HepG2 (cell line): ENCODE results near the gene MTR. TPM values are rescaled to one million over a fixed set of nuclear protein-coding genes. Genes with fewer than 3 reads are reported as not detected.
A peak's percentile ranks its signal among the peaks of the same experiment; 100 is the strongest.

Source experiments
- AHR ChIP-seq: IDR thresholded peaks from 2 replicates; pipeline ENCODE4 v1.6.1; 2018; ENCODE audit warnings: missing genetic modification reagents, missing compliant biosample characterization
- BCL6 ChIP-seq: IDR thresholded peaks from 2 replicates; pipeline ENCODE4 v1.6.1; 2016; ENCODE audit warnings: missing genetic modification reagents, missing compliant biosample characterization
- HMGA1 ChIP-seq: sonication (generic); formaldehyde crosslinking; conservative IDR thresholded peaks from 2 replicates; pipeline ENCODE4 v1.4.0; 2020; ENCODE audit warnings: missing genetic modification reagents
- MBD4 ChIP-seq: IDR thresholded peaks from 2 replicates; pipeline ENCODE4 v1.6.1; 2012; ENCODE audit warnings: low read length, inconsistent platforms, borderline replicate concordance
- TCF12 ChIP-seq, 2 experiments: fragments of 450-650 bp in 1 of 2; sonication (generic) in 1 of 2; formaldehyde crosslinking in 1 of 2; IDR thresholded peaks; 2 replicates each; pipeline versions ENCODE4 v1.6.1 to v1.8.0; 2017 to 2022; ENCODE audit warnings: antibody characterized with exemption in 1 of 2, mild to moderate bottlenecking in 1 of 2, missing genetic modification reagents in 1 of 2, moderate library complexity in 1 of 2
- ZFX ChIP-seq: sonication (generic); formaldehyde crosslinking; IDR thresholded peaks from 2 replicates; pipeline ENCODE4 v1.4.0; 2020; ENCODE audit warnings: mild to moderate bottlenecking, low read depth, missing genetic modification reagents, moderate library complexity
- ZNF264 ChIP-seq: sonication (generic); formaldehyde crosslinking; IDR thresholded peaks from 2 replicates; pipeline ENCODE4 v1.4.0; 2020; ENCODE audit warnings: missing genetic modification reagents
- ZNF292 ChIP-seq: sonication (generic); formaldehyde crosslinking; IDR thresholded peaks from 2 replicates; pipeline ENCODE4 v1.8.1; 2022; ENCODE audit warnings: mild to moderate bottlenecking, low read depth, missing genetic modification reagents, borderline replicate concordance
- ZNF605 ChIP-seq: sonication (generic); formaldehyde crosslinking; IDR thresholded peaks from 2 replicates; pipeline ENCODE4 v1.8.0; 2022; ENCODE audit warnings: mild to moderate bottlenecking, missing genetic modification reagents
- ZNF615 ChIP-seq: sonication (generic); formaldehyde crosslinking; IDR thresholded peaks from 2 replicates; pipeline ENCODE4 v1.5.0; 2020; ENCODE audit warnings: mild to moderate bottlenecking, missing genetic modification reagents, borderline replicate concordance
- ZNF644 ChIP-seq: IDR thresholded peaks from 2 replicates; pipeline ENCODE4 v1.6.1; 2016; ENCODE audit warnings: low read depth
- ZNF674 ChIP-seq: sonication (generic); formaldehyde crosslinking; IDR thresholded peaks from 2 replicates; pipeline ENCODE4 v1.5.0; 2020; ENCODE audit warnings: low read depth, mild to moderate bottlenecking, missing genetic modification reagents
- ZNF761 ChIP-seq: sonication (generic); formaldehyde crosslinking; conservative IDR thresholded peaks from 2 replicates; pipeline ENCODE4 v1.4.0; 2020; ENCODE audit warnings: mild to moderate bottlenecking, missing genetic modification reagents
- ZNF777 ChIP-seq: sonication (generic); formaldehyde crosslinking; IDR thresholded peaks from 2 replicates; pipeline ENCODE4 v1.4.0; 2020; ENCODE audit warnings: missing genetic modification reagents
- ZSCAN21 ChIP-seq: sonication (generic); formaldehyde crosslinking; IDR thresholded peaks from 2 replicates; pipeline ENCODE4 v1.8.0; 2022; ENCODE audit warnings: mild to moderate bottlenecking, missing genetic modification reagents, moderate library complexity, borderline replicate concordance
- ZSCAN30 ChIP-seq: sonication (generic); formaldehyde crosslinking; IDR thresholded peaks from 2 replicates; pipeline ENCODE4 v1.5.0; 2020; ENCODE audit warnings: mild to moderate bottlenecking, missing genetic modification reagents
- polyA plus RNA-seq, 8 experiments: library from polyadenylated mRNA; depleted of rRNA in 3 of 8; stranded (reverse) in 7 of 8; unstranded in 1 of 8; fragments of >200 nt; fragmentation: Illumina TruSeq in 4 of 8; extraction: Trizol in 4 of 8; gene quantifications; 2 replicates each; pipeline versions ENCODE4 v1.2.1 to v1.2.3, GENCODE V29; 2011 to 2016; ENCODE audit warnings: low read depth in 4 of 8, missing spikeins in 1 of 8, mixed read lengths in 1 of 8; ENCODE audit not compliant: insufficient read depth in 1 of 8
- total RNA-seq, 5 experiments: library from RNA; depleted of rRNA; stranded (reverse); fragments of >200 nt; fragmentation: Illumina TruSeq; extraction: Trizol; gene quantifications; 2 replicates each; pipeline ENCODE4 v1.2.3, GENCODE V29; 2016; ENCODE audit warnings: low read depth in 1 of 5
- TF ChIP-seq, protein P1 (sequence below): sonication (generic); formaldehyde crosslinking; IDR thresholded peaks from 2 replicates; pipeline ENCODE4 v1.9.0; 2021; ENCODE audit warnings: mild to moderate bottlenecking, missing genetic modification reagents
- TF ChIP-seq, protein P2 (sequence below), 2 experiments: sonication (generic) in 1 of 2; formaldehyde crosslinking in 1 of 2; IDR thresholded peaks; 2 replicates each; pipeline versions ENCODE4 v1.5.1 to v1.6.1; 2011 to 2020; ENCODE audit warnings: borderline replicate concordance in 1 of 2, low read depth in 1 of 2, low read length in 1 of 2, mild to moderate bottlenecking in 1 of 2, missing genetic modification reagents in 1 of 2, moderate library complexity in 1 of 2

The MTR gene
- total and polyA plus RNA-seq, 2 of the 13 experiments (the other 11 are each of a cell fraction or from before 2014, with no cell fraction given) = 16.3 to 36.1 TPM

DNA sequence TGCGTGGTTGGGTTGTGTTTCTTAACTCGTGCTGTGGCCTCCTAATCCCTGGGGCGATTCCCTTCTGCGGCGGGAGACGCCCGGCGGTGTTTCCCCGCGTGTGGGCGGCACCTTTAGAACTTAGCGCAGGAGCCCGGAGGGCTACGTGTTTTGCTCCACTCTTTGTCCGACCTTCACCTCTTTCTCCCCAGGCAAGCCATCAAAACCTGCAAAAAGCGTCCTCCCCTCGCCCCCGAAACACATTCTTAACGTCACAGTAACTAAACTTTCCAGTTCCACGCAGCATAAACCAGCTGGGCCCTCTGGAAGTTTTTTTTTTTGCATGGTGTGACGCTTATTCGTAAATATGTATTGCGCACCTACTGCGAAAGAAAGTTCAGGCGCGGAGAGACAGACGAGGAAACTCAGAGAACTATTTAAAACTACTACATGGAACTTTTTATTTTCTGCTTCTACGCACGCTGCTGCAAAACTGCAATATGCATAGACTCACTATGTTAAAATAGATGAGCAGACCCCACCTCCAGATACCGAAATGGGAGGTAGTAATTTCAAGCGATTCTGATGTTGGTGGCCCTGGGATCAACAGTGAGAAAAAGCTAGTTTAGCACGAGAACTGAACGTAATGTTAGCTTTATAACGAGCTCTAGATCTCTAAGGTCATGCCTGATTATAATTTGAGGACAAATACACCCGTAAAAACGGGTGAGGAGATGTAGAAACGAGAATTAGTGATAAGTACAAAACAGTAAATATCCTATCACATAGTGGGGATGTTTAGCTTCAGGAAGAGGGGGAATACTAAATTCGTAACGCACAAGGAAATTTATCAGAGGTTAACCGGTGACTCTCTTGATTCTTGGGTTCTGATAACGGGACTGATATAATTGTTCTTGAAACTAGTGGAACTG is 920 bp downstream of the MTR start (continued):
- no peak for TF ChIP-seq ZNF605
- no peak for TF ChIP-seq BCL6 (CRISPR knock-in tag)
- TF ChIP-seq HMGA1 (CRISPR knock-in tag) = no peak
- TF ChIP-seq ZNF644 (CRISPR knock-in tag) = no peak
- TF ChIP-seq ZNF615 (CRISPR knock-in tag) = no peak
- TF ChIP-seq, protein P1, sequence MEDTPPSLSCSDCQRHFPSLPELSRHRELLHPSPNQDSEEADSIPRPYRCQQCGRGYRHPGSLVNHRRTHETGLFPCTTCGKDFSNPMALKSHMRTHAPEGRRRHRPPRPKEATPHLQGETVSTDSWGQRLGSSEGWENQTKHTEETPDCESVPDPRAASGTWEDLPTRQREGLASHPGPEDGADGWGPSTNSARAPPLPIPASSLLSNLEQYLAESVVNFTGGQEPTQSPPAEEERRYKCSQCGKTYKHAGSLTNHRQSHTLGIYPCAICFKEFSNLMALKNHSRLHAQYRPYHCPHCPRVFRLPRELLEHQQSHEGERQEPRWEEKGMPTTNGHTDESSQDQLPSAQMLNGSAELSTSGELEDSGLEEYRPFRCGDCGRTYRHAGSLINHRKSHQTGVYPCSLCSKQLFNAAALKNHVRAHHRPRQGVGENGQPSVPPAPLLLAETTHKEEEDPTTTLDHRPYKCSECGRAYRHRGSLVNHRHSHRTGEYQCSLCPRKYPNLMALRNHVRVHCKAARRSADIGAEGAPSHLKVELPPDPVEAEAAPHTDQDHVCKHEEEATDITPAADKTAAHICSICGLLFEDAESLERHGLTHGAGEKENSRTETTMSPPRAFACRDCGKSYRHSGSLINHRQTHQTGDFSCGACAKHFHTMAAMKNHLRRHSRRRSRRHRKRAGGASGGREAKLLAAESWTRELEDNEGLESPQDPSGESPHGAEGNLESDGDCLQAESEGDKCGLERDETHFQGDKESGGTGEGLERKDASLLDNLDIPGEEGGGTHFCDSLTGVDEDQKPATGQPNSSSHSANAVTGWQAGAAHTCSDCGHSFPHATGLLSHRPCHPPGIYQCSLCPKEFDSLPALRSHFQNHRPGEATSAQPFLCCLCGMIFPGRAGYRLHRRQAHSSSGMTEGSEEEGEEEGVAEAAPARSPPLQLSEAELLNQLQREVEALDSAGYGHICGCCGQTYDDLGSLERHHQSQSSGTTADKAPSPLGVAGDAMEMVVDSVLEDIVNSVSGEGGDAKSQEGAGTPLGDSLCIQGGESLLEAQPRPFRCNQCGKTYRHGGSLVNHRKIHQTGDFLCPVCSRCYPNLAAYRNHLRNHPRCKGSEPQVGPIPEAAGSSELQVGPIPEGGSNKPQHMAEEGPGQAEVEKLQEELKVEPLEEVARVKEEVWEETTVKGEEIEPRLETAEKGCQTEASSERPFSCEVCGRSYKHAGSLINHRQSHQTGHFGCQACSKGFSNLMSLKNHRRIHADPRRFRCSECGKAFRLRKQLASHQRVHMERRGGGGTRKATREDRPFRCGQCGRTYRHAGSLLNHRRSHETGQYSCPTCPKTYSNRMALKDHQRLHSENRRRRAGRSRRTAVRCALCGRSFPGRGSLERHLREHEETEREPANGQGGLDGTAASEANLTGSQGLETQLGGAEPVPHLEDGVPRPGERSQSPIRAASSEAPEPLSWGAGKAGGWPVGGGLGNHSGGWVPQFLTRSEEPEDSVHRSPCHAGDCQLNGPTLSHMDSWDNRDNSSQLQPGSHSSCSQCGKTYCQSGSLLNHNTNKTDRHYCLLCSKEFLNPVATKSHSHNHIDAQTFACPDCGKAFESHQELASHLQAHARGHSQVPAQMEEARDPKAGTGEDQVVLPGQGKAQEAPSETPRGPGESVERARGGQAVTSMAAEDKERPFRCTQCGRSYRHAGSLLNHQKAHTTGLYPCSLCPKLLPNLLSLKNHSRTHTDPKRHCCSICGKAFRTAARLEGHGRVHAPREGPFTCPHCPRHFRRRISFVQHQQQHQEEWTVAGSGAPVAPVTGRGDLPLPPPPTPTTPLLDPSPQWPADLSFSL (CRISPR knock-in tag) = no peak
- peak; percentile 23; the same call in 1 of the 2 replicates for TF ChIP-seq ZSCAN21 (CRISPR knock-in tag)
- TF ChIP-seq ZNF264 = no peak
- TF ChIP-seq ZNF674 (CRISPR knock-in tag) = 0 out of 2 replicates have a peak, but pooled peaks have one; percentile 7
- TF ChIP-seq ZNF777 (CRISPR knock-in tag) = no peak
- 0 out of 2 replicates have a peak, but pooled peaks have one; percentile 66 for TF ChIP-seq ZSCAN30 (CRISPR knock-in tag)
- no peak for TF ChIP-seq TCF12 (IDR thresholded peaks at IDR 0.05)
- TF ChIP-seq TCF12 (CRISPR knock-in tag; IDR thresholded peaks at IDR 0.05) = peak; percentile 19
- no peak for TF ChIP-seq MBD4
- no peak for TF ChIP-seq ZNF761 (CRISPR knock-in tag)
- TF ChIP-seq ZFX (CRISPR knock-in tag) = peak; percentile 69; the same call in 1 of the 2 replicates
- TF ChIP-seq, protein P2, sequence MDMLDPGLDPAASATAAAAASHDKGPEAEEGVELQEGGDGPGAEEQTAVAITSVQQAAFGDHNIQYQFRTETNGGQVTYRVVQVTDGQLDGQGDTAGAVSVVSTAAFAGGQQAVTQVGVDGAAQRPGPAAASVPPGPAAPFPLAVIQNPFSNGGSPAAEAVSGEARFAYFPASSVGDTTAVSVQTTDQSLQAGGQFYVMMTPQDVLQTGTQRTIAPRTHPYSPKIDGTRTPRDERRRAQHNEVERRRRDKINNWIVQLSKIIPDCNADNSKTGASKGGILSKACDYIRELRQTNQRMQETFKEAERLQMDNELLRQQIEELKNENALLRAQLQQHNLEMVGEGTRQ (IDR thresholded peaks at IDR 0.05; ENCODE audit: low read depth, low read length) = no peak
- TF ChIP-seq, protein P2 (CRISPR knock-in tag; IDR thresholded peaks at IDR 0.05; ENCODE audit: borderline replicate concordance) = 0 out of 2 replicates have a peak, but pooled peaks have one; percentile 13
- 0 out of 2 replicates have a peak, but pooled peaks have one; percentile 3 for TF ChIP-seq AHR (CRISPR knock-in tag)
- no peak; the same call in 1 of the 2 replicates for TF ChIP-seq ZNF292 (CRISPR knock-in tag)
